Breast epithelium (tissue), 4 donors: ENCODE measurements around the gene LAIR2. TPM values are rescaled to one million over a fixed set of nuclear protein-coding genes. Genes with fewer than 3 reads are reported as not detected.

Source experiments
- DNase-seq, 2 donors: peaks; one replicate each; pipeline ENCODE4 v3.0.0-alpha.2; 2019; ENCODE audit warnings: low spot score in 2 of 2
- H3K27ac ChIP-seq, 2 donors: fragments of 200-600 bp; sonication (generic) in 1 of 2; one replicate each; pipeline ENCODE4 v1.5.1; 2016 to 2019; ENCODE audit warnings: mild to moderate bottlenecking in 1 of 2
- H3K27me3 ChIP-seq, 2 donors: fragments of 200-600 bp; sonication (generic) in 1 of 2; one replicate each; pipeline versions ENCODE4 v1.5.1 to v1.6.0; 2017 to 2019; ENCODE audit warnings: control low read depth in 1 of 2, mild to moderate bottlenecking in 1 of 2
- H3K36me3 ChIP-seq: fragments of 200-600 bp; one replicate; pipeline ENCODE4 v1.5.1; 2019
- H3K4me1 ChIP-seq, 2 donors: fragments of 200-600 bp; sonication (generic); one replicate each; pipeline ENCODE4 v1.5.1; 2016 to 2019; ENCODE audit warnings: control low read depth in 1 of 2
- H3K4me3 ChIP-seq, 3 donors: fragments of 200-600 bp; sonication (generic); 1 replicate in 2 of 3; 2 replicates in 1 of 3; pipeline ENCODE4 v1.5.1; 2016 to 2019; ENCODE audit warnings: mild to moderate bottlenecking in 3 of 3, moderate library complexity in 2 of 3
- H3K9me3 ChIP-seq, 2 donors: fragments of 200-600 bp; sonication (generic) in 1 of 2; one replicate each; pipeline ENCODE4 v1.5.1; 2016 to 2019; ENCODE audit warnings: control low read depth in 1 of 2
- CTCF ChIP-seq, 3 donors: fragments of 450-650 bp; IDR thresholded peaks; one replicate each; pipeline ENCODE4 v1.5.1; 2016 to 2017; ENCODE audit warnings: antibody characterized with exemption in 3 of 3, mild to moderate bottlenecking in 3 of 3, moderate library complexity in 3 of 3
- POLR2A ChIP-seq: fragments of 450-650 bp; IDR thresholded peaks from one replicate; pipeline ENCODE4 v1.6.1; 2016; ENCODE audit warnings: antibody characterized with exemption, mild to moderate bottlenecking, moderate library complexity
- POLR2AphosphoS5 ChIP-seq, 3 donors: sonication (generic); formaldehyde crosslinking; IDR thresholded peaks; one replicate each; pipeline ENCODE4 v1.6.1; 2017; ENCODE audit warnings: antibody characterized with exemption in 3 of 3
- intact Hi-C: fragments of 100-400 bp; cut with DNase I; formaldehyde crosslinking; loops from one replicate; pipeline ENCODE4 v1.15.1; 2023; ENCODE audit warnings: low total_unique reads
- total RNA-seq, 3 donors: library from RNA; depleted of rRNA; stranded (reverse); fragments of >200 nt; gene quantifications; one replicate each; pipeline ENCODE4 v1.1.0, GENCODE V29; 2016

Gene LAIR2
- total RNA-seq, 3 donors from 2014 or later = not detected

DNA sequence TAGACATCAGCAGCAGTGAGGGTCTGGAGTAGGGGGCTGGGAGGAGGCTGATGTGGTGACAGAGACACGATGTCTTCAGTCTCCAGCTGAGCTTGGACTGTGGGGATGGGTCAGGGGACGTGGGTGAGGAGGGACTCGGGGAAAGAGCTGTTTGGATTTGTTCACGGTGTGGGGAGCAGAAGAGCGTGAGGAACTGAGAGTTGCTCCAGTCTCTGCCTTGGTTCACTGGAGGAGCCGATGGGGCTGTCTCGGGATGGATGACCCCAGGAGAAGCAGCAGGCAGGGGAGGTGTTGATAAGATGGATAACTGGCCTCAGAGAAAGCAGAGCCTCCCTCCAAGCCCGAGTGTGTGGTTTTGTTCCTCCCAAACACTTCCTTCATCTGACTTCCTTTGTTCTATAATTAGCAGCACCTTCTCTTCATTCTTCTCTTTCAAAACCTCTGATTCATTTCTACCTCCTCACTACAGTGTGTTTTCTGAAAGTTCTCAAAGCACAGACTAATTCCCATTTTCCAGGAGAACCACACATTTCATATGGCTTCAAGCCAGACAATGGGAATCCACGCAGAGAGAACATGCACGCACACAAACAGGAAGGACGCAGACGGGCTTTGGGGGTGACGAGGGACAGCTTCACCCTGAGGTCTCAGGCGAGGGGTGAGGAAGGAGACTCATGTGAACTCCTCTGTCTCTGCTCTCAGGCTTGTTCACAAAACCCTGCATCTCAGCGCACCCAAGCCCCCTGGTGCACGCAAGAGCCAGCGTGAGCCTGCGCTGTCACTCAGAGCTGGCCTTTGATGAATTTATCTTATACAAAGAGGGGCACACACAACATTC is 18.6 kb downstream of the LAIR2 start:
- no peak for DNase-seq
- intact Hi-C loops = no loop called here
- no peak overlapping the region for H3K4me3 ChIP-seq
- no peak for TF ChIP-seq POLR2AphosphoS5 (IDR thresholded peaks at IDR 0.05)
- TF ChIP-seq POLR2A = no peak
- TF ChIP-seq CTCF (IDR thresholded peaks at IDR 0.05) = no peak
- no peaks in the 10 kb centered on the region for H3K4me1 ChIP-seq
- H3K9me3 ChIP-seq = no peaks in the 10 kb centered on the region
- peaks cover 0 to 17% of the 10 kb centered on the region in 2 donors for H3K27me3 ChIP-seq
- H3K27ac ChIP-seq = no peak overlapping the region
- no peaks in the 10 kb centered on the region for H3K36me3 ChIP-seq

GRCh38 chr19:54521860-54522513 is 19.4 kb downstream of the LAIR2 start:
- H3K36me3 ChIP-seq = no peaks in the 10 kb centered on the region
- peaks cover 0 to 21% of the 10 kb centered on the region in 2 donors for H3K27me3 ChIP-seq
- H3K4me1 ChIP-seq = no peaks in the 10 kb centered on the region
- no peak overlapping the region for H3K4me3 ChIP-seq
- H3K27ac ChIP-seq = no peak overlapping the region
- no peaks in the 10 kb centered on the region for H3K9me3 ChIP-seq
- intact Hi-C loops = no loop called here
- no peak for TF ChIP-seq POLR2AphosphoS5 (IDR thresholded peaks at IDR 0.05)
- no peak for TF ChIP-seq POLR2A
- TF ChIP-seq CTCF (IDR thresholded peaks at IDR 0.05) = no peak
- no peak for DNase-seq

- no peaks in the 10 kb centered on the region for H3K4me1 ChIP-seq
- intact Hi-C loops = no loop called here
- H3K27ac ChIP-seq = no peak overlapping the region
- H3K9me3 ChIP-seq = no peaks in the 10 kb centered on the region
- no peaks in the 10 kb centered on the region for H3K36me3 ChIP-seq
- no peak overlapping the region for H3K4me3 ChIP-seq
- TF ChIP-seq POLR2AphosphoS5 (IDR thresholded peaks at IDR 0.05) (no peak), POLR2A (no peak), CTCF (IDR thresholded peaks at IDR 0.05) (no peak)
- peaks cover 0 to 21% of the 10 kb centered on the region in 2 donors for H3K27me3 ChIP-seq
- DNase-seq = no peak
These were observed 20.8 kb downstream of the LAIR2 start for GRCh38 chr19:54523403-54523802.

DNA sequence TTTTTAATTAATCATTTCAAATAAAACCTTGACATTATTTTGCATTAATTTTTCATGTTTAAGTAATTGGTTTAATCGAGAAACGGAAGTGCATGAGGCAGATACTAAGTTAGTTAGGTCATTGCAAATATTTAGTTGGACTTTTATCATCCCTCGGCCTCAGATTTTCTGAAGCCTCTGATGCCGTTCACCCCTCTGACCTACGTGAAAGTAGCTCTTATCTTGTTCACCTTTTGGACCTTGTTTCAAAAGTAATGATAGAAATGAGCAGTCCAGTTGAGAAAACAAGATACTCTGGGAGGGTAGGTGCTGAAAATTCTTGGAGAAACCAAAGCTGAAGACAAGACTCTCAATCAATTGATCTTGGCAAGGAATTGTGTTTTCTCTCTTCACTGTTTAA is 23.0 kb downstream of the LAIR2 start:
- intact Hi-C loops = no loop called here
- Histone ChIP-seq H3K36me3 (no peaks in the 10 kb centered on the region), H3K9me3 (no peaks in the 10 kb centered on the region), H3K4me1 (no peaks in the 10 kb centered on the region), H3K27me3 (peaks cover 0 to 12% of the 10 kb centered on the region in 2 donors), H3K27ac (no peak overlapping the region), H3K4me3 (no peak overlapping the region)
- no peak for DNase-seq
- TF ChIP-seq CTCF (IDR thresholded peaks at IDR 0.05) (no peak), POLR2AphosphoS5 (IDR thresholded peaks at IDR 0.05) (no peak), POLR2A (no peak)

GRCh38 chr19:54526972-54527371 is 24.3 kb downstream of the LAIR2 start:
- Histone ChIP-seq H3K27me3 (peaks cover 0 to 5% of the 10 kb centered on the region in 2 donors), H3K36me3 (no peaks in the 10 kb centered on the region), H3K27ac (no peak overlapping the region), H3K4me3 (no peak overlapping the region), H3K4me1 (no peaks in the 10 kb centered on the region), H3K9me3 (no peaks in the 10 kb centered on the region)
- TF ChIP-seq CTCF (IDR thresholded peaks at IDR 0.05) = no peak
- TF ChIP-seq POLR2A = no peak
- no peak for TF ChIP-seq POLR2AphosphoS5 (IDR thresholded peaks at IDR 0.05)
- no peak for DNase-seq
- intact Hi-C loops = no loop called here
